Endothelial cell of umbilical vein (primary cell): Measurements from ENCODE around the gene SMG9. TPM values are rescaled to one million over a fixed set of nuclear protein-coding genes. Genes with fewer than 3 reads are reported as not detected.
A peak's percentile ranks its signal among the peaks of the same experiment; 100 is the strongest.

Source experiments
- BruUV-seq: library from RNA; stranded (reverse); fragments of 400-500 nt; replicated peaks from 2 replicates; lab custom pipeline; 2021; lab: Mats Ljungman, UMichigan
- CTCF ChIA-PET: fragments of 300-600, 350-600 bp; sonication (Branson Sonifier 250); formaldehyde crosslinking; loops from one replicate; lab custom pipeline; 2021; ENCODE audit warnings: antibody characterized with exemption, inconsistent platforms; lab: Charles Lee
- POLR2A ChIA-PET: fragments of 300-600, 350-600 bp; sonication (Branson Sonifier 250); formaldehyde crosslinking; loops from one replicate; lab custom pipeline; 2021; ENCODE audit warnings: antibody characterized with exemption, inconsistent platforms; lab: Charles Lee
- DNase-seq: peaks from one replicate; pipeline ENCODE4 v3.0.0-alpha.2; 2011; ENCODE audit warnings: low read depth, low spot score
- FAIRE-seq: peaks from 2 replicates; lab custom pipeline; 2011; peaks lifted over from hg19 to GRCh38; lab: Jason Lieb, UNC
- H2AFZ ChIP-seq: 2 replicates; pipeline ENCODE4 v1.6.0; 2012; ENCODE audit warnings: low read depth, low read length, control low read depth, inconsistent platforms
- H3K27ac ChIP-seq: 2 replicates; pipeline ENCODE4 v1.5.1; 2011; ENCODE audit warnings: low read depth, mild to moderate bottlenecking, control low read depth, low read length, moderate library complexity; ENCODE audit not compliant: insufficient read depth
- H3K27me3 ChIP-seq, 2 experiments: 2 replicates each; pipeline versions ENCODE4 v1.6.0 to v1.6.1; 2011; ENCODE audit warnings: low read length in 2 of 2, mixed read lengths in 1 of 2; ENCODE audit not compliant: control insufficient read depth in 2 of 2, insufficient read depth in 2 of 2
- H3K36me3 ChIP-seq, 2 experiments: 2 replicates in 1 of 2; 3 replicates in 1 of 2; pipeline ENCODE4 v1.5.1; 2011; ENCODE audit warnings: low read length in 2 of 2, mild to moderate bottlenecking in 1 of 2, moderate library complexity in 1 of 2; ENCODE audit not compliant: control insufficient read depth in 2 of 2, insufficient read depth in 2 of 2; ENCODE audit errors: extremely low read depth in 1 of 2
- H3K4me1 ChIP-seq: 3 replicates; pipeline ENCODE4 v1.5.1; 2011; ENCODE audit warnings: mild to moderate bottlenecking, low read length; ENCODE audit not compliant: control insufficient read depth, insufficient read depth; ENCODE audit errors: extremely low read depth
- H3K4me2 ChIP-seq: 2 replicates; pipeline ENCODE4 v1.6.1; 2011; ENCODE audit warnings: low read length, control low read depth, mixed read lengths; ENCODE audit not compliant: insufficient read depth
- H3K4me3 ChIP-seq, 3 experiments: fragments of 200-600 bp in 1 of 3; sonication (generic), shearing (Covaris generic) in 1 of 3; replicated peaks in 1 of 3; 2 replicates each; pipeline ENCODE4 v1.5.1; 2011 to 2016; ENCODE audit warnings: control low read depth in 3 of 3, low read length in 3 of 3, mild to moderate bottlenecking in 2 of 3, inconsistent platforms in 1 of 3, low read depth in 1 of 3, moderate library complexity in 1 of 3; ENCODE audit not compliant: insufficient read depth in 1 of 3
- H3K79me2 ChIP-seq: 2 replicates; pipeline ENCODE4 v1.6.0; 2012; ENCODE audit warnings: low read length, inconsistent platforms; ENCODE audit not compliant: control insufficient read depth, insufficient read depth
- H3K9ac ChIP-seq: replicated peaks from 2 replicates; pipeline ENCODE3; 2011; ENCODE audit warnings: low read length, control low read depth; ENCODE audit not compliant: insufficient read depth; ENCODE audit errors: extremely low read depth
- H3K9me1 ChIP-seq: replicated peaks from 3 replicates; pipeline ENCODE4 v1.6.0; 2011; ENCODE audit warnings: mild to moderate bottlenecking, low read length; ENCODE audit not compliant: control insufficient read depth, insufficient read depth; ENCODE audit errors: extremely low read depth
- H3K9me3 ChIP-seq: replicated peaks from 2 replicates; pipeline ENCODE4 v1.5.1; 2012; ENCODE audit warnings: low read length, inconsistent platforms; ENCODE audit not compliant: control insufficient read depth, insufficient read depth
- H4K20me1 ChIP-seq: replicated peaks from 2 replicates; pipeline ENCODE3; 2011; ENCODE audit warnings: mild to moderate bottlenecking, low read length; ENCODE audit not compliant: control insufficient read depth, insufficient read depth; ENCODE audit errors: extremely low read depth
- EZH2 ChIP-seq: IDR thresholded peaks from 2 replicates; pipeline ENCODE4 v1.6.1; 2012; ENCODE audit warnings: borderline replicate concordance, low read depth, mild to moderate bottlenecking, moderate library complexity, low read length, inconsistent platforms; ENCODE audit not compliant: severe bottlenecking
- FOS ChIP-seq: IDR thresholded peaks from 2 replicates; pipeline ENCODE4 v1.6.1; 2011; ENCODE audit warnings: mild to moderate bottlenecking, low read length, moderate library complexity, borderline replicate concordance; ENCODE audit not compliant: insufficient read depth
- GATA2 ChIP-seq: IDR thresholded peaks from 2 replicates; pipeline ENCODE4 v1.7.0; 2011; ENCODE audit warnings: low read depth, mild to moderate bottlenecking, moderate library complexity, mixed read lengths, low read length; ENCODE audit not compliant: insufficient read length, insufficient read depth
- JUN ChIP-seq: IDR thresholded peaks from 2 replicates; pipeline ENCODE4 v1.6.1; 2011; ENCODE audit warnings: borderline replicate concordance, low read depth; ENCODE audit not compliant: insufficient read length, insufficient read depth
- MYC ChIP-seq: IDR thresholded peaks from one replicate; pipeline ENCODE4 v1.6.1; 2011; ENCODE audit warnings: mild to moderate bottlenecking, low read depth, low read length
- POLR2A ChIP-seq: IDR thresholded peaks from 2 replicates; pipeline ENCODE4 v1.6.1; 2012; ENCODE audit warnings: low read depth, mild to moderate bottlenecking, control low read depth, low read length
- POLR2AphosphoS5 ChIP-seq: IDR thresholded peaks from 2 replicates; pipeline ENCODE4 v1.6.1; 2012; ENCODE audit warnings: low read depth, mild to moderate bottlenecking, control low read depth, low read length, moderate library complexity; ENCODE audit not compliant: insufficient read depth
- dilution Hi-C: fragments of 300-500 bp; cut with MboI; formaldehyde crosslinking; loops from one replicate; pipeline ENCODE4 v1.15.0; 2019; ENCODE audit warnings: low sequenced_read_pairs; ENCODE audit not compliant: extremely low pct_ligation_motif_present
- intact Hi-C: fragments of 100-400 bp; cut with micrococcal nuclease; formaldehyde crosslinking; loops from one replicate; pipeline ENCODE4 v1.10.0; 2022
- polyA plus RNA-seq, 4 experiments: library from polyadenylated mRNA; depleted of rRNA in 3 of 4; stranded (reverse) in 3 of 4; unstranded in 1 of 4; fragments of >200 nt; gene quantifications; 2 replicates each; pipeline versions ENCODE4 v1.2.1 to v1.2.3, GENCODE V29; 2011 to 2012; ENCODE audit warnings: missing spikeins in 1 of 4
- total RNA-seq: library from RNA; stranded (reverse); gene quantifications from 2 replicates; pipeline ENCODE4 v1.2.3, GENCODE V29; 2021
- TF ChIP-seq, protein P1 (sequence below), 2 donors: IDR thresholded peaks; 1 replicate in 1 of 2; 2 replicates in 1 of 2; pipeline ENCODE4 v1.5.1; 2011; ENCODE audit warnings: low read length in 2 of 2, mild to moderate bottlenecking in 2 of 2, moderate library complexity in 2 of 2, control low read depth in 1 of 2, inconsistent platforms in 1 of 2, low read depth in 1 of 2; ENCODE audit not compliant: insufficient read depth in 1 of 2; ENCODE audit errors: extremely low read depth in 1 of 2
- TF ChIP-seq, protein P2 (sequence below): IDR thresholded peaks from 2 replicates; pipeline ENCODE4 v1.6.1; 2011; ENCODE audit not compliant: insufficient read depth, insufficient read length

The SMG9 gene
- total and polyA plus RNA-seq, 2 donors (not counting 3 experiments of a cell fraction or from before 2014, with no cell fraction given): 25.5 to 45.0 TPM

DNA sequence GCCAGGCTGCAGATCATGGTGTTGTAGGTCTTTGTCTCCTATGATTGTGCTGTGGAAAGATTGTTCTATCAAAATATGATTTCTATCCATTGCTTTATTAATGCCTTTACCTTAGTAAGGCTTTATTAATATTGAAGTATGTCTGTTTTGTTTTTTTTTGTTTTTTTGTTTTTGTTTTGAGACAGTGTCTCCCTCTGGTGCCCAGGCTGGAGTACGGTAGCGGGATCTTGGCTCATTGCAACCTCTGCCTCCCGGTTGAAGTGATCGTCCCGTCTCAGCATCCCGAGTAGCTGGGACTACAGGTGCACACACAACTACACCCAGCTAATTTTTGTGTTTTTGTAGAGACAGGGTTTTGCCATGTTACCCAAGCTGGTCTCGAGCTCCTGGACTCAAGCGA, 31.2 kb downstream of the SMG9 start:
- peaks cover 5% of the 10 kb centered on the region for H3K4me1 ChIP-seq
- FAIRE-seq (peak; percentile 66), DNase-seq (no peak)
- ChIA-PET CTCF (interaction anchor here (0.6 to 5.7 kb wide), 6 partner anchors 9 to 54 kb away, joined by 3 to 50 read pairs (median 4); partner anchors contain the start of gene PLAUR), POLR2A (no interaction called here)
- TF ChIP-seq, protein P1, sequence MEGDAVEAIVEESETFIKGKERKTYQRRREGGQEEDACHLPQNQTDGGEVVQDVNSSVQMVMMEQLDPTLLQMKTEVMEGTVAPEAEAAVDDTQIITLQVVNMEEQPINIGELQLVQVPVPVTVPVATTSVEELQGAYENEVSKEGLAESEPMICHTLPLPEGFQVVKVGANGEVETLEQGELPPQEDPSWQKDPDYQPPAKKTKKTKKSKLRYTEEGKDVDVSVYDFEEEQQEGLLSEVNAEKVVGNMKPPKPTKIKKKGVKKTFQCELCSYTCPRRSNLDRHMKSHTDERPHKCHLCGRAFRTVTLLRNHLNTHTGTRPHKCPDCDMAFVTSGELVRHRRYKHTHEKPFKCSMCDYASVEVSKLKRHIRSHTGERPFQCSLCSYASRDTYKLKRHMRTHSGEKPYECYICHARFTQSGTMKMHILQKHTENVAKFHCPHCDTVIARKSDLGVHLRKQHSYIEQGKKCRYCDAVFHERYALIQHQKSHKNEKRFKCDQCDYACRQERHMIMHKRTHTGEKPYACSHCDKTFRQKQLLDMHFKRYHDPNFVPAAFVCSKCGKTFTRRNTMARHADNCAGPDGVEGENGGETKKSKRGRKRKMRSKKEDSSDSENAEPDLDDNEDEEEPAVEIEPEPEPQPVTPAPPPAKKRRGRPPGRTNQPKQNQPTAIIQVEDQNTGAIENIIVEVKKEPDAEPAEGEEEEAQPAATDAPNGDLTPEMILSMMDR (IDR thresholded peaks at IDR 0.05; ENCODE audit: extremely low read depth in 1 of 2, insufficient read depth in 1 of 2, low read depth in 1 of 2, low read length in 2 of 2): no peak
- TF ChIP-seq FOS: no peak
- no peak for TF ChIP-seq JUN
- no peak for TF ChIP-seq GATA2
- TF ChIP-seq POLR2A: no peak
- no peak for TF ChIP-seq EZH2
- TF ChIP-seq, protein P2, sequence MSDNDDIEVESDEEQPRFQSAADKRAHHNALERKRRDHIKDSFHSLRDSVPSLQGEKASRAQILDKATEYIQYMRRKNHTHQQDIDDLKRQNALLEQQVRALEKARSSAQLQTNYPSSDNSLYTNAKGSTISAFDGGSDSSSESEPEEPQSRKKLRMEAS: no peak
- TF ChIP-seq POLR2AphosphoS5: no peak
- no peak for TF ChIP-seq MYC
- H3K9me1 ChIP-seq: no peaks in the 10 kb centered on the region
- dilution Hi-C loops (no loop called here), intact Hi-C loops (loop anchor here (1.0 kb wide), 1 partner anchor 55 kb away; no protein-coding TSS in a partner anchor)
- no peaks in the 10 kb centered on the region for H3K79me2 ChIP-seq
- no peak overlapping the region for H3K27ac ChIP-seq
- H2AFZ ChIP-seq: no peak overlapping the region
- no peak overlapping the region for H3K4me3 ChIP-seq
- BruUV-seq: no TSS peak
- no peak overlapping the region for H3K4me2 ChIP-seq
- H3K36me3 ChIP-seq: no peaks in the 10 kb centered on the region
- no peaks in the 10 kb centered on the region for H4K20me1 ChIP-seq
- H3K9ac ChIP-seq: no peak overlapping the region
- no peaks in the 10 kb centered on the region for H3K27me3 ChIP-seq
- H3K9me3 ChIP-seq: no peaks in the 10 kb centered on the region
